HCT116 (cell line): ENCODE data around the gene LY6G6F. TPM values are rescaled to one million over a fixed set of nuclear protein-coding genes. Genes with fewer than 3 reads are reported as not detected.

Experiments
- ATAC-seq: fragments of 200-7000 bp; cut with Tn5 transposase; 2 replicates; pipeline ENCODE4 v1.9.1; 2020; ENCODE audit warnings: mild to moderate bottlenecking, moderate library complexity
- BruUV-seq: library from RNA; stranded (reverse); fragments of 400-500 nt; replicated peaks from 2 replicates; lab custom pipeline; 2021; lab: Mats Ljungman, UMichigan
- CTCF ChIA-PET: fragments of 300-600 bp; sonication (Branson Sonifier 250); formaldehyde crosslinking; loops from one replicate; lab custom pipeline; 2021; ENCODE audit warnings: antibody characterized with exemption; lab: Charles Lee
- POLR2A ChIA-PET: fragments of 300-600, 350-600 bp; sonication (Branson Sonifier 250); formaldehyde crosslinking; loops from one replicate; lab custom pipeline; 2021; ENCODE audit warnings: antibody characterized with exemption; lab: Charles Lee
- RAD21 ChIA-PET, 2 experiments: fragments of 300-600 bp; sonication (Branson Sonifier 250); formaldehyde crosslinking; loops; one replicate each; lab custom pipeline; 2023; ENCODE audit warnings: low total read pairs in 2 of 2; ENCODE audit not compliant: uncharacterized antibody in 2 of 2, unreplicated experiment in 2 of 2, low non-redundant PET in 1 of 2; lab: Charles Lee
- DNase-seq: peaks from one replicate; pipeline ENCODE4 v3.0.0-alpha.2; 2010; ENCODE audit warnings: low read depth, low spot score
- H2AFZ ChIP-seq: fragments of 200-600 bp; shearing (Covaris generic), sonication (generic); 2 replicates; pipeline ENCODE4 v1.6.1; 2017; ENCODE audit warnings: low read depth, mixed run types, mixed read lengths, antibody characterized with exemption, low read length; ENCODE audit not compliant: poor library complexity, severe bottlenecking
- H3K27ac ChIP-seq: 2 replicates; pipeline ENCODE4 v1.5.1; 2012; ENCODE audit warnings: low read depth, low read length
- H3K27me3 ChIP-seq: fragments of 200-600 bp; sonication (generic); 2 replicates; pipeline ENCODE4 v1.6.1; 2016; ENCODE audit warnings: mixed run types, low read length, mixed read lengths; ENCODE audit not compliant: insufficient read depth
- H3K36me3 ChIP-seq, 2 experiments: fragments of 200-500 bp in 1 of 2; fragments of 200-600 bp in 1 of 2; sonication (Bioruptor generic) in 1 of 2; sonication (generic) in 1 of 2; 2 replicates each; pipeline versions ENCODE4 v1.5.1 to v1.6.1; 2014 to 2016; ENCODE audit warnings: low read length in 2 of 2, inconsistent platforms in 1 of 2, mixed read lengths in 1 of 2, mixed run types in 1 of 2; ENCODE audit not compliant: insufficient read depth in 2 of 2, control insufficient read depth in 1 of 2
- H3K4me1 ChIP-seq, 2 experiments: fragments of 200-600 bp in 1 of 2; sonication (generic) in 1 of 2; 2 replicates each; pipeline versions ENCODE4 v1.5.1 to v1.6.1; 2012 to 2017; ENCODE audit warnings: low read length in 2 of 2, inconsistent platforms in 1 of 2, mild to moderate bottlenecking in 1 of 2, mixed read lengths in 1 of 2, mixed run types in 1 of 2, moderate library complexity in 1 of 2; ENCODE audit not compliant: insufficient read depth in 2 of 2, control insufficient read depth in 1 of 2
- H3K4me2 ChIP-seq: fragments of 200-600 bp; sonication (generic); 2 replicates; pipeline ENCODE4 v1.6.1; 2017; ENCODE audit warnings: mixed run types, low read length, mixed read lengths
- H3K4me3 ChIP-seq, 2 experiments: fragments of 200-600 bp in 1 of 2; sonication (generic) in 1 of 2; replicated peaks in 1 of 2; 2 replicates each; pipeline ENCODE4 v1.5.1; 2011 to 2016; ENCODE audit warnings: low read length in 2 of 2, control low read depth in 1 of 2, low read depth in 1 of 2, mild to moderate bottlenecking in 1 of 2, mixed read lengths in 1 of 2, mixed run types in 1 of 2
- H3K79me2 ChIP-seq: fragments of 200-600 bp; sonication (generic); 2 replicates; pipeline ENCODE4 v1.6.1; 2017; ENCODE audit warnings: mild to moderate bottlenecking, mixed run types, low read length, moderate library complexity, mixed read lengths; ENCODE audit not compliant: insufficient read depth
- H3K9ac ChIP-seq: fragments of 200-600 bp; sonication (generic); 2 replicates; pipeline ENCODE4 v1.6.1; 2016; ENCODE audit warnings: low read length, mixed read lengths
- H3K9me2 ChIP-seq: fragments of 200-600 bp; sonication (generic), shearing (Covaris generic); 2 replicates; pipeline ENCODE4 v1.6.1; 2017; ENCODE audit warnings: mixed run types, mild to moderate bottlenecking, moderate library complexity; ENCODE audit not compliant: insufficient read depth
- H3K9me3 ChIP-seq, 2 experiments: fragments of 200-500 bp in 1 of 2; fragments of 200-600 bp in 1 of 2; sonication (Bioruptor generic) in 1 of 2; sonication (generic) in 1 of 2; 2 replicates each; pipeline ENCODE4 v1.6.1; 2014 to 2017; ENCODE audit warnings: low read length in 2 of 2, mixed read lengths in 2 of 2, inconsistent platforms in 1 of 2, low read depth in 1 of 2, mild to moderate bottlenecking in 1 of 2, mixed run types in 1 of 2, moderate library complexity in 1 of 2; ENCODE audit not compliant: control insufficient read depth in 1 of 2, insufficient read depth in 1 of 2
- H4K20me1 ChIP-seq: fragments of 200-600 bp; sonication (generic), shearing (Covaris generic); 2 replicates; pipeline ENCODE4 v1.6.1; 2017; ENCODE audit warnings: mixed run types, mild to moderate bottlenecking, moderate library complexity; ENCODE audit not compliant: insufficient read depth
- ATF3 ChIP-seq: IDR thresholded peaks from 2 replicates; pipeline ENCODE4 v1.6.1; 2012
- EGR1 ChIP-seq: IDR thresholded peaks from 2 replicates; pipeline ENCODE4 v1.6.1; 2012; ENCODE audit warnings: low read depth
- EZH2phosphoT487 ChIP-seq: fragments of 200-600 bp; IDR thresholded peaks from 2 replicates; pipeline ENCODE4 v1.6.1; 2018; ENCODE audit warnings: antibody characterized with exemption, borderline replicate concordance
- RAD21 ChIP-seq: IDR thresholded peaks from 2 replicates; pipeline ENCODE4 v1.6.1; 2012; ENCODE audit warnings: low read depth, mild to moderate bottlenecking
- YY1 ChIP-seq: IDR thresholded peaks from 2 replicates; pipeline ENCODE4 v1.6.1; 2011; ENCODE audit warnings: low read length, low read depth, moderate library complexity, mild to moderate bottlenecking; ENCODE audit not compliant: insufficient replicate concordance; ENCODE audit errors: extremely low read depth
- ZFX ChIP-seq: fragments of 450-650 bp; IDR thresholded peaks from 2 replicates; pipeline ENCODE4 v1.6.1; 2017
- intact Hi-C: fragments of 100-400 bp; cut with micrococcal nuclease; formaldehyde crosslinking; loops from 2 replicates; pipeline ENCODE4 v1.10.0; 2022
- total RNA-seq: library from RNA; stranded (reverse); gene quantifications from one replicate; pipeline ENCODE4 v1.2.1, GENCODE V29; 2021; ENCODE audit not compliant: unreplicated experiment

The LY6G6F gene
- total RNA-seq, 1 experiment from 2014 or later = not detected

DNA sequence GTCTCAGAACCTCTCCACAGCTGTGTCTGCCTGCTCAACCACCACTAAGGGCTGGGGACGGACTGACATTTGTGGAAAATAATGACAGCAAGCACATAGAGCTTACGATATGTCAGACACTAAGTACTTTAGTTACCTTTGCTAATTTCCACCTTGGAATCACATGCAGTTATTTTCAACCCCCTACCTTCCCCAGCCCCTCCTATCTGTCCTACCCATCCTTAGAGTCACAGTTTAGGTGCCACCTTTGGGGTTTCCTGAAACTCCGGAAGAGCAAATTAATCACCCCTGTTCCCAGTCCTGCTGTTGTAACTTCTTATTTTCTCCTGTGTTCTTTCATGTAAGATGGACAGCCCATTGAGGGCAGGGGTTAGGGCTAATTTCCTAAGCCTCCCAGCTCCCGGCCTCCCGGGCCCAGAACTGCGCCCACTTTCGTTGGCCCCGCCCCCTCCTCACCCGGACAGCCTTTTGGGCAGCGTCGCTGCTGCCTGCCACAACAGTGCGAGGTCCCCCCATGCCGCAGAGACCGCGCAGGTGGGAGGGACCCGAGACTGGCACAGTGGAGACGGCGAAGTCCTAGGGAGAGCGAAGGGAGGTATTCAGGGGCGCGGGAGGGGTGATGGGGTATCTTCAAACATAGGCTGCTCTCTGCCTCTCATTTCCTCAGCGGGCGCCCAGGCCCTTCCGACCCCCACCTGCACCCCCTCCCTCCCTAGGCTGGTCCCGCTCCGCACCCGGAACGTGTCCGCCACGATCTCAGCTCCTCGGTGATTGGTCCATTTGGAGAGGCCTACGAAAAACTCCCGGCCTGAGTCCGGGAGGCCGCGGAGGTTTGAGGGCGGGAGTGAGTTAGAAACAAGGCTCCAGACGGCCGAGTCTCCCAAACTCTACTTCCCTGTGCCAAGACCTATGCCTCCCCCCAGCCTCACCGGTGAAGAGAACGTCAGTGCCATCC is 21.3 kb downstream of the LY6G6F start:
- H3K79me2 ChIP-seq = peaks cover 8% of the 10 kb centered on the region
- DNase-seq (no peak), ATAC-seq (no peak)
- no peaks in the 10 kb centered on the region for H4K20me1 ChIP-seq
- ChIA-PET POLR2A (interaction anchor here (0.6 kb wide), 1 partner anchor 106 kb away, joined by 3 read pairs; no protein-coding TSS in a partner anchor), RAD21 (no interaction called here), CTCF (interaction anchor here (1.3 kb wide), 1 partner anchor 42 kb away, joined by 3 read pairs; no protein-coding TSS in a partner anchor)
- no TSS peak for BruUV-seq
- H2AFZ ChIP-seq = no peak overlapping the region
- TF ChIP-seq RAD21 (no peak), ATF3 (no peak), EZH2phosphoT487 (no peak), EGR1 (no peak), YY1 (no peak), ZFX (no peak)
- H3K4me3 ChIP-seq = no peak overlapping the region
- H3K9me3 ChIP-seq = no peaks in the 10 kb centered on the region
- no peaks in the 10 kb centered on the region for H3K27me3 ChIP-seq
- H3K36me3 ChIP-seq = peaks cover 17% of the 10 kb centered on the region in 2 experiments; a peak in 3 of 4 replicates
- peaks cover 6 to 23% of the 10 kb centered on the region in 2 experiments; a peak in 3 of 4 replicates for H3K4me1 ChIP-seq
- H3K4me2 ChIP-seq = no peak overlapping the region
- no peaks in the 10 kb centered on the region for H3K9me2 ChIP-seq
- H3K27ac ChIP-seq = no peak overlapping the region
- intact Hi-C loops = no loop called here
- H3K9ac ChIP-seq = no peak overlapping the region
